ENCODE data around the gene TECPR1.

- TF ChIP-seq USF2 (IDR thresholded peaks at IDR 0.05; ENCODE audit: low read length) (no peak), CTCF (IDR thresholded peaks at IDR 0.05; ENCODE audit: control extremely low read depth in 1 of 3, insufficient read depth in 1 of 3, low read depth in 1 of 3, low read length in 3 of 3) (no peak), POU5F1 (IDR thresholded peaks at IDR 0.05; ENCODE audit: low read depth, low read length) (no peak), SP2 (IDR thresholded peaks at IDR 0.05; ENCODE audit: low read length) (no peak), CHD2 (IDR thresholded peaks at IDR 0.05; ENCODE audit: low read length) (no peak), EP300 (IDR thresholded peaks at IDR 0.05; ENCODE audit: borderline replicate concordance in 1 of 2, low read depth in 2 of 2, low read length in 2 of 2) (no peak)
These were observed 508 bp upstream of the TECPR1 start for GRCh38 chr7:98252425-98253054.
